ENCODE measurements around the gene LRRC42. TPM values are rescaled to one million over a fixed set of nuclear protein-coding genes. Genes with fewer than 3 reads are reported as not detected.

Gene LRRC42
- total and polyA plus RNA-seq, 8 donors: 5.2 to 20.5 (median 6.7) TPM

- H3K4me1 ChIP-seq: peaks cover 0 to 18% (median 6%) of the 10 kb centered on the region in 3 donors
- no peaks in the 10 kb centered on the region for H3K9me3 ChIP-seq
- H3K36me3 ChIP-seq: peaks cover 0 to 10% (median 3%) of the 10 kb centered on the region in 3 donors
- no peak for DNase-seq
- no peak for FAIRE-seq
- H3K27me3 ChIP-seq: no peaks in the 10 kb centered on the region
- H3K4me3 ChIP-seq: no peak overlapping the region
- no peak overlapping the region for H3K27ac ChIP-seq
- intact Hi-C loops (cut with DNase I): loop anchor here in 1 of 3 donors (5.0 kb wide), 2 partner anchors 61 to 81 kb away; partner anchors contain the start of gene YIPF1
- TF ChIP-seq CTCF (IDR thresholded peaks at IDR 0.05): no peak
- WGBS, 2 donors: 91 to 94% methylated on average over 5 of the region's 5 CpGs
- no peak for ATAC-seq
Observed at GRCh38 chr1:53948291-53948690, 2.1 kb downstream of the LRRC42 start.

- DNase-seq (peak in 2 of 6 donors; percentile 16 to 23), FAIRE-seq (no peak), ATAC-seq (no peak)
- no peaks in the 10 kb centered on the region for H3K27me3 ChIP-seq
- peak in 2 of 4 donors; percentile 29 for TF ChIP-seq CTCF (IDR thresholded peaks at IDR 0.05)
- H3K9me3 ChIP-seq: no peaks in the 10 kb centered on the region
- no peak overlapping the region for H3K4me3 ChIP-seq
- WGBS, 2 donors: 80 to 82% methylated on average over 4 of the region's 4 CpGs
- peaks cover 0 to 16% (median 3%) of the 10 kb centered on the region in 3 donors for H3K4me1 ChIP-seq
- intact Hi-C loops (cut with DNase I): loop anchor here in 1 of 3 donors (5.0 kb wide), 2 partner anchors 62 to 82 kb away; partner anchors contain the start of gene YIPF1
- peaks cover 0 to 19% (median 3%) of the 10 kb centered on the region in 3 donors for H3K36me3 ChIP-seq
- H3K27ac ChIP-seq: no peak overlapping the region
Observed at GRCh38 chr1:53949023-53949990, 3.2 kb downstream of the LRRC42 start.

DNA sequence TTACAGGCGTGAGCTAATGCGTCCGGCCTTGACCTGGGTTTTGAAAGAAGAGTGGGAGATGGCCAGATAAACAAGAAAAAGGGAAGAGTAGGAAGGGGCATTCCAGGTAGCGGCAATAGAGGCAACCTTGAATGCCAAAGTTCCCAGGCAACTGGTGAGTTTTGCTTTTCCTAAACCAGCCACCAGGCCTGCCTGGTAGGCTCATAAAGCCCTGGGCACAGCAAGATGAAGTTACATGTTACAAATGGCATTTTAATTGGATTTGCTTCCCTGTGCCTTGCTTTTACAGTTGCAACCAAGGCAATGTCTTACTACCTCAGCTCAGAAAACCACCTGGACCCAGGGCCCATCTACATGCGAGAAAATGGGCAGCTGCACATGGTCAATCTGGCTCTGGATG is 5.5 kb downstream of the LRRC42 start:
- no peak for TF ChIP-seq CTCF (IDR thresholded peaks at IDR 0.05)
- WGBS, 2 donors: 73 to 84% methylated on average over 5 of the region's 5 CpGs
- Histone ChIP-seq H3K4me3 (no peak overlapping the region), H3K36me3 (peaks cover 0 to 19% (median 3%) of the 10 kb centered on the region in 3 donors), H3K9me3 (no peaks in the 10 kb centered on the region), H3K27ac (peak overlapping the region in 1 of 4 donors; percentile 20), H3K27me3 (no peaks in the 10 kb centered on the region), H3K4me1 (peaks cover 0 to 14% (median 4%) of the 10 kb centered on the region in 3 donors)
- ATAC-seq (peak in 3 of 4 donors; percentile 25 to 57 (median 51)), FAIRE-seq (no peak), DNase-seq (no peak)
- intact Hi-C loops (cut with DNase I): no loop called here

- H3K27me3 ChIP-seq: no peaks in the 10 kb centered on the region
- no peaks in the 10 kb centered on the region for H3K9me3 ChIP-seq
- DNase-seq (no peak), ATAC-seq (no peak), FAIRE-seq (no peak)
- H3K27ac ChIP-seq: no peak overlapping the region
- intact Hi-C loops (cut with DNase I): no loop called here
- H3K36me3 ChIP-seq: peaks cover 0 to 19% (median 3%) of the 10 kb centered on the region in 3 donors
- TF ChIP-seq CTCF (IDR thresholded peaks at IDR 0.05): no peak
- WGBS, 2 donors: 64 to 68% methylated on average over 2 of the region's 2 CpGs
- peaks cover 0 to 6% (median 4%) of the 10 kb centered on the region in 3 donors for H3K4me1 ChIP-seq
- H3K4me3 ChIP-seq: no peak overlapping the region
Observed at GRCh38 chr1:53954128-53954527, 8.0 kb downstream of the LRRC42 start.

Measured in pancreas (tissue), 10 donors.